H1 (cell line): ENCODE measurements around the gene ADAMTS13. TPM values are rescaled to one million over a fixed set of nuclear protein-coding genes. Genes with fewer than 3 reads are reported as not detected.

Experiments used
- CHD1 ChIP-seq: IDR thresholded peaks from 2 replicates; pipeline ENCODE4 v1.6.1; 2012; ENCODE audit warnings: low read depth, low read length, improper control_type of control experiment
- EP300 ChIP-seq, 2 experiments: IDR thresholded peaks; 1 replicate in 1 of 2; 2 replicates in 1 of 2; pipeline ENCODE4 v1.6.1; 2011 to 2012; ENCODE audit warnings: low read depth in 2 of 2, low read length in 2 of 2, mild to moderate bottlenecking in 2 of 2, borderline replicate concordance in 1 of 2, inconsistent platforms in 1 of 2, moderate library complexity in 1 of 2
- EZH2 ChIP-seq: fragments of 200-600 bp; sonication (generic); IDR thresholded peaks from 2 replicates; pipeline ENCODE4 v1.7.1; 2012; ENCODE audit warnings: low read depth, mild to moderate bottlenecking, moderate library complexity, low read length, inconsistent platforms; ENCODE audit not compliant: severe bottlenecking
- FOSL1 ChIP-seq: IDR thresholded peaks from 2 replicates; pipeline ENCODE4 v1.6.1; 2011; ENCODE audit warnings: mild to moderate bottlenecking, low read depth, low read length, moderate library complexity; ENCODE audit not compliant: insufficient read depth
- HDAC2 ChIP-seq, 2 experiments: fragments of 300-600 bp in 1 of 2; sonication (generic) in 1 of 2; IDR thresholded peaks; 2 replicates each; pipeline ENCODE4 v1.6.1; 2011 to 2012; ENCODE audit warnings: low read depth in 2 of 2, low read length in 2 of 2, mild to moderate bottlenecking in 2 of 2, moderate library complexity in 2 of 2, borderline replicate concordance in 1 of 2, inconsistent platforms in 1 of 2
- NANOG ChIP-seq: IDR thresholded peaks from 2 replicates; pipeline ENCODE4 v1.6.1; 2011; ENCODE audit warnings: low read length, low read depth, mild to moderate bottlenecking, inconsistent platforms; ENCODE audit not compliant: insufficient read depth, poor library complexity, severe bottlenecking
- PHF8 ChIP-seq: fragments of 200-600 bp; sonication (generic); conservative IDR thresholded peaks from 2 replicates; pipeline ENCODE4 v1.7.1; 2012; ENCODE audit warnings: low read depth, mild to moderate bottlenecking, inconsistent platforms, low read length, moderate library complexity
- RBBP5 ChIP-seq: IDR thresholded peaks from 2 replicates; pipeline ENCODE4 v1.7.1; 2012; ENCODE audit warnings: low read depth, mild to moderate bottlenecking, inconsistent platforms, low read length, moderate library complexity, borderline replicate concordance
- RNF2 ChIP-seq: fragments of 200-900, 300-1000 bp; sonication (generic); IDR thresholded peaks from 2 replicates; pipeline ENCODE4 v1.7.1; 2016; ENCODE audit warnings: borderline replicate concordance, low read depth, mild to moderate bottlenecking, antibody characterized with exemption, low read length; ENCODE audit not compliant: poor library complexity, severe bottlenecking; ENCODE audit errors: missing control alignments
- SAP30 ChIP-seq: fragments of 300-600 bp; sonication (generic); IDR thresholded peaks from 2 replicates; pipeline ENCODE4 v1.7.1; 2012; ENCODE audit warnings: low read length, moderate library complexity, mild to moderate bottlenecking, inconsistent platforms; ENCODE audit not compliant: insufficient read depth, insufficient replicate concordance
- SRF ChIP-seq: IDR thresholded peaks from 2 replicates; pipeline ENCODE4 v1.6.1; 2011; ENCODE audit warnings: mild to moderate bottlenecking, low read depth, low read length, moderate library complexity
- TAF1 ChIP-seq: IDR thresholded peaks from 2 replicates; pipeline ENCODE4 v1.6.1; 2011; ENCODE audit warnings: mild to moderate bottlenecking, low read depth, low read length
- ZNF274 ChIP-seq: IDR thresholded peaks from 2 replicates; pipeline ENCODE4 v1.7.0; 2012; ENCODE audit warnings: low read length, borderline replicate concordance; ENCODE audit errors: extremely low read depth
- polyA plus RNA-seq, 7 experiments: library from polyadenylated mRNA; depleted of rRNA in 3 of 7; stranded (reverse) in 5 of 7; unstranded in 2 of 7; fragments of >200 nt in 5 of 7; fragments of 200-250 nt in 2 of 7; gene quantifications; 1 replicate in 5 of 7; 2 replicates in 1 of 7; 4 replicates in 1 of 7; pipeline versions ENCODE4 v1.2.1 to v1.2.3, GENCODE V29; 2011 to 2013; ENCODE audit warnings: missing spikeins in 2 of 7, mixed read lengths in 2 of 7
- total RNA-seq: library from RNA; stranded (reverse); fragmentation: NEBNext Ultra II Directional; extraction: Animal tissue kit (Norgen Biotek cat#: 25700); gene quantifications from 2 replicates; pipeline ENCODE4 v1.2.1, GENCODE V29; 2021
- TF ChIP-seq, protein P1 (sequence below): IDR thresholded peaks from 2 replicates; pipeline ENCODE4 v1.6.1; 2011; ENCODE audit warnings: low read depth, mild to moderate bottlenecking, low read length; ENCODE audit not compliant: insufficient read depth

The ADAMTS13 gene
- total and polyA plus RNA-seq, 2 of the 8 experiments (the other 6 are each of a cell fraction or from before 2014, with no cell fraction given), result 4.4 to 5.8 TPM

DNA sequence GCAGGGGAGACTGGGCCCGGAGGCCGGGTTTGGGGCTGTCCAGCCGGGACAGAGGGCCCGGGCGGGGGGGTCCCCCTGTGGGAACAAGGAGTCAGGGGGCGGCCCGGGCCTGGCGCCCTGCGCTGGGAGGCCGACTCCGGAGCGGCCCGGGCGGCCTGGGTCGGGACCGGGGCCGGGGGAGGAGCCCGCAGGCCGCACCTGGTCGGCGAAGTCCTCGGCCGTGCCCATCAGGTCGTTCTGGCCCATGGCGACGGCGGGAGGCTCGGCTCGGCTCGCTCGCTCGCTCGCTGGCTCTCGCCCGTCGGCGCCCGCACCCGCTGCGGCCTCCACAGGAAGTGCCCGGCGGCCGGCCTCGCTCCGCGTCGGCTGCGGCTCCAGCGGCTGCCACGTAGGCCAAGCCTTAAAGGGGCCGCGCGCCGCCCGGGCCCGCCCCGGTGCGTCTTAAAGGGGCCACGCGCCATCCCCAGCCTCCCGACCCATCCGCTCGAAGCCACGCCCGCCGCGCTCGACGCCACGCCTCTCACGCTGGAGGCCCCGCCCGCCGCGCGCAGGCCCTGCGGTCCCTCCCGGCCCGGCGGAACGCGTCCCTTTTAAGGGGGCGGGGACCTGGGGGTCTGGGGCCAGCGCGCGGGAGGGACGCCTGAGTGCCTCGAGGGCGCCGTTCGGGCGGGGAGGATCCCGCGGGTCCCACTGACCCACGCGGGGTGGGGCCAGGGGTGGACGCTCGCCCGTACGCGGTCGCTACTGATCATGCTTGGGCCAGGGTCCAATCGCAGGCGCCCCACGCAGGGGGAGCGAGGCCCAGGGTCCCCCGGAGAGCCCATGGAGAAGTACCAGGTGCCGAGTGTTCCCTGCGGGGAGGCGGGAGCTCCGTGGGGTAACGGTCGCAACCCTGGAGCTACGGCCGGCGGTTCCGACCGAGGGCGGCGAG lies 46.2 kb upstream of the ADAMTS13 start, which contains the start of the genes STKLD1 and SURF4 (continued):
- no peak for TF ChIP-seq SRF
- TF ChIP-seq EZH2, result no peak
- TF ChIP-seq CHD1, result no peak
- TF ChIP-seq, protein P1, sequence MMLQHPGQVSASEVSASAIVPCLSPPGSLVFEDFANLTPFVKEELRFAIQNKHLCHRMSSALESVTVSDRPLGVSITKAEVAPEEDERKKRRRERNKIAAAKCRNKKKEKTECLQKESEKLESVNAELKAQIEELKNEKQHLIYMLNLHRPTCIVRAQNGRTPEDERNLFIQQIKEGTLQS, result no peak
- no peak for TF ChIP-seq SAP30
- no peak for TF ChIP-seq ZNF274
- TF ChIP-seq NANOG, result peak; percentile 9
- no peak for TF ChIP-seq HDAC2 (IDR thresholded peaks at IDR 0.05; ENCODE audit: borderline replicate concordance in 1 of 2, low read depth in 2 of 2, low read length in 2 of 2)
- TF ChIP-seq TAF1, result peak; percentile 89
- TF ChIP-seq FOSL1, result no peak
- TF ChIP-seq RNF2, result peak; percentile 49
- peak; percentile 66 for TF ChIP-seq PHF8
- TF ChIP-seq EP300 (IDR thresholded peaks at IDR 0.05; ENCODE audit: borderline replicate concordance in 1 of 2, low read depth in 2 of 2, low read length in 2 of 2), result peak in 1 of 2 experiments; percentile 52; a peak in 1 of 3 replicates
- peak; percentile 27; the same call in 1 of the 2 replicates for TF ChIP-seq RBBP5
